Upper lobe of right lung (tissue), 1 donor: ENCODE results near the gene C11orf58. TPM values are rescaled to one million over a fixed set of nuclear protein-coding genes. Genes with fewer than 3 reads are reported as not detected.

Experiments
- ATAC-seq: fragments of 200-7000 bp; cut with Tn5 transposase; one replicate; pipeline ENCODE4 v1.9.1; 2020; ENCODE audit warnings: mild to moderate bottlenecking, moderate library complexity
- DNase-seq: peaks from one replicate; pipeline ENCODE4 v3.0.0-alpha.2; 2020
- H3K27ac ChIP-seq: fragments of 200-600 bp; one replicate; pipeline ENCODE4 v1.8.0; 2022
- H3K27me3 ChIP-seq: fragments of 200-600 bp; one replicate; pipeline ENCODE4 v1.8.0; 2022; ENCODE audit warnings: mild to moderate bottlenecking
- H3K36me3 ChIP-seq: fragments of 200-600 bp; one replicate; pipeline ENCODE4 v1.8.0; 2022
- H3K4me1 ChIP-seq: fragments of 200-600 bp; one replicate; pipeline ENCODE4 v1.8.0; 2022
- H3K4me3 ChIP-seq: fragments of 200-600 bp; one replicate; pipeline ENCODE4 v1.8.0; 2022; ENCODE audit warnings: mild to moderate bottlenecking
- H3K9me3 ChIP-seq: fragments of 200-600 bp; one replicate; pipeline ENCODE4 v1.8.0; 2022
- intact Hi-C: fragments of 100-400 bp; cut with DNase I; formaldehyde crosslinking; loops from one replicate; pipeline ENCODE4 v1.11.0; 2022
- total RNA-seq: library from RNA; stranded (reverse); fragmentation: NEBNext Ultra II Directional; extraction: Animal tissue kit (Norgen Biotek cat#: 25700); gene quantifications from one replicate; pipeline ENCODE4 v1.2.1, GENCODE V29; 2021
- TF ChIP-seq, protein P1 (sequence below): fragments of 200-600 bp; IDR thresholded peaks from one replicate; pipeline ENCODE4 v1.8.0; 2022; ENCODE audit warnings: antibody characterized with exemption
- donor health status: DM: no; HTN: yes; CAD: no; lungs with severe emphysema.

C11orf58 gene
- total RNA-seq, 1 donor from 2014 or later, result 104 TPM

DNA sequence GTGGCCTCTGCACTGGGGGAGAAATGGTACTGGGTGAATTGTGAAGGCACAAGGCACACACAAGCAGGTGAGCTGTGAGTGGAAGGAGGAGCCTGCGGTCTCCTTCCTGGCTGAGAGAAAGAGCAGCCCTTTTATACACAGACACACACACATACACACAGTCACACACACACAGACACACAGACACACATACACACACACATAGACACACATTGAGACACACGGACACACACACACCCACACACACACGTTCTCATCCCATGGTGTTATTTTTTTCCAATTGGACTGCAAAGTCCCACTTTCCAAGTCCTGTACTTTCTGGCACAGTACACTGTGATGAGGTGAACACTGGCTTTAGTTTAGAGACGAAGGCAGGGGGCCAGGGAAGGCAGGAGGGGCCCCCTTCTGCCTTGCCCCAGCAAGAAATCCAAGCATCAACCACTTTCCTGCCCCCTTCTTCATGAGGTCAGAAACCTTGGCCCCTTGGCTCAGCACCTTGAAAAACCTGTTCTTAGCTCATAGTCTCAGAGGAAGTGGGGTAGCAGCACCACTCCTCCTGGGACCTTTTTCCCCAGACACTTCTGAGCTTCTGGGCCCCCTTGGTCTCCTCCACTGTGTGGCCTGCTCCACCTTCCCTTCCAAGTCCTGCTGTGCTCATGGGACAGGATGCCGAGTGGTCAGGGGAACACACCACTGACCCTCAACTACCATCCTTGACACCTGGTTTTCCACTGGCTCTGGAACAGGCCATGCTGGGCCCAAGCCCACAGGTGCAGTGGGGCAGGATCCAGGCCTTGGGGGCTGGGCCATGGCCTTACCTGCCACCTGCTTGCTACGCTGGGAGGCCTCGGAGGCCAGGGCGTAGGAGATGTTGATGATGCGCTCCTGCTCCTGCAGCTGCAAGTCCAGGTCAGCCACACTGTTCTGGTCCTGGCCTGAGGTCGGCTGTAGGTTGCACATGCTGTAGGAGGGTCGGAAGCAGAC is 43.8 kb downstream of the C11orf58 start:
- Histone ChIP-seq H3K27ac (no peak overlapping the region), H3K4me3 (no peak overlapping the region), H3K9me3 (no peaks in the 10 kb centered on the region), H3K36me3 (no peaks in the 10 kb centered on the region), H3K4me1 (peaks cover 7% of the 10 kb centered on the region), H3K27me3 (no peaks in the 10 kb centered on the region)
- TF ChIP-seq, protein P1, sequence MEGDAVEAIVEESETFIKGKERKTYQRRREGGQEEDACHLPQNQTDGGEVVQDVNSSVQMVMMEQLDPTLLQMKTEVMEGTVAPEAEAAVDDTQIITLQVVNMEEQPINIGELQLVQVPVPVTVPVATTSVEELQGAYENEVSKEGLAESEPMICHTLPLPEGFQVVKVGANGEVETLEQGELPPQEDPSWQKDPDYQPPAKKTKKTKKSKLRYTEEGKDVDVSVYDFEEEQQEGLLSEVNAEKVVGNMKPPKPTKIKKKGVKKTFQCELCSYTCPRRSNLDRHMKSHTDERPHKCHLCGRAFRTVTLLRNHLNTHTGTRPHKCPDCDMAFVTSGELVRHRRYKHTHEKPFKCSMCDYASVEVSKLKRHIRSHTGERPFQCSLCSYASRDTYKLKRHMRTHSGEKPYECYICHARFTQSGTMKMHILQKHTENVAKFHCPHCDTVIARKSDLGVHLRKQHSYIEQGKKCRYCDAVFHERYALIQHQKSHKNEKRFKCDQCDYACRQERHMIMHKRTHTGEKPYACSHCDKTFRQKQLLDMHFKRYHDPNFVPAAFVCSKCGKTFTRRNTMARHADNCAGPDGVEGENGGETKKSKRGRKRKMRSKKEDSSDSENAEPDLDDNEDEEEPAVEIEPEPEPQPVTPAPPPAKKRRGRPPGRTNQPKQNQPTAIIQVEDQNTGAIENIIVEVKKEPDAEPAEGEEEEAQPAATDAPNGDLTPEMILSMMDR, result no peak
- ATAC-seq (peak; percentile 3), DNase-seq (peak; percentile 57)
- intact Hi-C loops, result no loop called here

DNA sequence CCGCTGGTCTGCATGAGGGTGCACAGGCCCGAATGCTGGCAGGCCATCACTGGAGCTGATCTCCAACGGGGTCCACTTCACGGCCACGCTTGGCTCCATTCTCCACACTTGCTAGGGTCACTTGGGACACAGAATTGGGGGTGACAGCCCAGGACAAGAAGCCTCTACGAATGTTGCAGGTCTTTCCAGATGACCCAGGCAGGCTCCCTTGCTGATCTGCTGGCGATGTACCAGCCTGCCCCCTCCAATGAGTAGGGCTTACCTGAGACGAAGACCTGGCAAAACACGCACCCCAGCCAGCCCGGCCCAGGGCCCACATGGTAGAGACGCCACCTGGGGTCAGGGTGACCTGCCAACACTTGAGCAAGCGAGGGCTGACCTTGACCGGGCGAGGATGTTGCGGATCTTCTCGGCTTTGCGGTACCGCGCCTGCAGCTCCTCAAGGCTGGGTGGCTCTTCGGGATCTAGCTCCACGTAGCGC is 44.9 kb downstream of the C11orf58 start:
- intact Hi-C loops, result no loop called here
- Histone ChIP-seq H3K27ac (no peak overlapping the region), H3K27me3 (no peaks in the 10 kb centered on the region), H3K4me1 (peaks cover 14% of the 10 kb centered on the region), H3K36me3 (no peaks in the 10 kb centered on the region), H3K4me3 (no peak overlapping the region), H3K9me3 (no peaks in the 10 kb centered on the region)
- ATAC-seq (no peak), DNase-seq (peak; percentile 56)
- TF ChIP-seq, protein P1, result no peak

DNA sequence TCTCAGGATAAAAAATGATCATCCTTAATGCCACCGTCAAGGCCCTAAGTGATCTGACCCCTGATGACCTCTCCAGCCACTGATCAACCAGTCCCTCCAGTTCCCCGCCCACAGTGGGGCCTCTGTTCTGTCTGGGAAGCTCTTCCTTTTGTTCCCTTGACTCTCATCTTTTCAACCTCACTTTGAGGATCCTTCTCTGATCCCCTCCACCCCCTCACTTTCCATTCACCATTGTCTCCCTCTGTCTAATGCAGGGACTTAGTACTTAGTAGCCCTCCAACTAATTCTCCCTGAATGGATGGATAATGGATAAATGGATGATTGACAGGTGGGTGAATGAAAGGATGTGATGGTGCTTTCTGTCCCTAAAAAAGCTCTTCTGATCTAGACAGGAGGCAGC is 45.6 kb downstream of the C11orf58 start:
- H3K4me3 ChIP-seq, result no peak overlapping the region
- no peaks in the 10 kb centered on the region for H3K9me3 ChIP-seq
- TF ChIP-seq, protein P1, result no peak
- intact Hi-C loops, result no loop called here
- peaks cover 21% of the 10 kb centered on the region for H3K4me1 ChIP-seq
- DNase-seq (peak; percentile 26), ATAC-seq (no peak)
- H3K27me3 ChIP-seq, result no peaks in the 10 kb centered on the region
- H3K27ac ChIP-seq, result no peak overlapping the region
- no peaks in the 10 kb centered on the region for H3K36me3 ChIP-seq

DNA sequence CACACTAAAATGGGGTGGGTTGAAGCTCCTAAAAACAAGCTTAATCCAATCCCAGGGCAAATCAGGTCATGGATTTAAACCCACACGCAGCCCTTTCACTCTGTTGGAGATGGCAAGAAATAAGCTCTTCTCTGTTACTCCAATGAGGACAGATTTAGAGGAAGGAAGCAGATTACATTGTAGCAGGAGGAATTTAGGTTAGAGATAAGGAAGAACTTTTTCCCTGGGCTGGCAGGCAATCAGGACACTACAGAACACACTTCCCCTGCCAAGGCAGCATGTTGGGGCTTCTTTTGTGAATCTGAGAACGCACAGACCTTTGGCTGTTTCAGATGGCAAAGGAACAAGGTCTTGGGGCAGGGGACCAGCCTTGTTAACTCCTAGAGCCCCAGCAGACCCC is 46.2 kb downstream of the C11orf58 start:
- no peak for ATAC-seq
- no peaks in the 10 kb centered on the region for H3K36me3 ChIP-seq
- H3K9me3 ChIP-seq, result no peaks in the 10 kb centered on the region
- H3K4me3 ChIP-seq, result no peak overlapping the region
- TF ChIP-seq, protein P1, result no peak
- DNase-seq, result no peak
- peaks cover 21% of the 10 kb centered on the region for H3K4me1 ChIP-seq
- intact Hi-C loops, result no loop called here
- no peak overlapping the region for H3K27ac ChIP-seq
- H3K27me3 ChIP-seq, result no peaks in the 10 kb centered on the region

DNA sequence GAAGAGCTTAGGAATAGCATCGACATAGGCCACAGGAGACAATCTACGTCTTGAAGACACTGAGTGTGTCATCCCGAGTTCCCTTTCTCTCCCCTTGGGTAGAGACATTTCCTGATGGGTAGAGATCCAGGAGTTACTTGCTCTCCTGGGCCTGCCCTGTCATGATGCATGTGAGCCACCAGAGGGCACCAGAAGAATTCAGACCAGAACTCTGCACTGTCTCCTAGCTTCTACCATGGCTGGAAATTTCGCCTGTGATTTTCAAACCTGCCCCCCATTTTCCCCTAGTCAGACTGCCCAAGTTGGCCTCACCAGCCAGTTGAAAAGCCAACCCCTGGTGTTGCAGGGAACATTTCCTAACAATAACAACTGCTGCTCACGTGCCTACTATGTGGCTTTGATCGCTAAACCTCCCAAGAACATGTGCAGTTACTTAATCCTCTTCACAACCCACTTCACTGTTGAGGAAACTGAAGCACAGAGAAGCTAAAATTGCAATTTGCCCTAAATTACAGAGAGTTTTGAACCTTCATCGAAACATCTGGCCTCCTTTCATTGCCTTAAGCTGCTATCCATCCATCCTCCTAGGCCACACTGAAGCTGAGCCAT is 47.2 kb downstream of the C11orf58 start:
- ATAC-seq (peak; percentile 76), DNase-seq (peak; percentile 66)
- H3K4me1 ChIP-seq, result peaks cover 25% of the 10 kb centered on the region
- H3K9me3 ChIP-seq, result no peaks in the 10 kb centered on the region
- intact Hi-C loops, result no loop called here
- H3K27me3 ChIP-seq, result no peaks in the 10 kb centered on the region
- H3K36me3 ChIP-seq, result no peaks in the 10 kb centered on the region
- H3K4me3 ChIP-seq, result no peak overlapping the region
- peak overlapping the region; percentile 7 for H3K27ac ChIP-seq
- TF ChIP-seq, protein P1, result peak; percentile 84
